ENCODE data around the gene ETV1. TPM values are rescaled to one million over a fixed set of nuclear protein-coding genes. Genes with fewer than 3 reads are reported as not detected.
A peak's percentile ranks its signal among the peaks of the same experiment; 100 is the strongest.

Gene ETV1
- total and polyA plus RNA-seq, 9 of the 15 experiments (the other 6 are each of a cell fraction or from before 2014, with no cell fraction given), result 7.2 to 27.4 (median 14.0) TPM

DNA sequence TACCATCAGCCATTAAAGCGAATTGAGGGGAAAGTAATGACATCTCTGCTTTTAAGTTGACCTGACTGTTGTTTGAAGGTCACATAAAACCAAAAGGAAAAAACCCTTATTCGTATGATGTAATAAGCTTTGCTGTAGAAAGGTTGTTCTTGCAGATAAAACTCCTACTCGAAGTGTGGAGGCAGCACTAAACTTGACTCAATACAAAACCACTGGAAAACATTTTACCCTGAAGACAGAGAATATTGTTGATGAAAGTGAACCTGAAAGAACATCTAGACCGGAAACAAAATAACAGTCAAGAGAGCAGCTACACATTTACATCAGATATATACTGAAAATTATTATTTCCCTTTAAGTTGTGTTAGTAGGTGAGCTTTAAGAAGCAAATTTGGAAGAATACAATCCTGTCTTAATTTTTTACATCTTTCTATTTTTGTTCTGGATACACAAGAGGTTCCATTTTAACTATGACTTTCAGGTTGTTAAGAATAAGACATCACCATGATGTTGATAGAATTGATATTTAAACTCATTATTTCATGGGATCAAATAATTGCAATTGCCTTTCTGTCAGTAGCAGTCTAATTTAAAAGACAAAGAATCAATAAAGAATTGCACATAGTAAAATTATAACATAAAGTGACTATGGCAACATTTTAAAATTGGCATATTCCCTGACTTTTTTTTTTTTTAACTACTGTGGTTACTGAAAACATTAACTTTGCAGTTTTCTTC lies 6.4 kb downstream of the ETV1 start (continued):
- TF ChIP-seq, protein P1, sequence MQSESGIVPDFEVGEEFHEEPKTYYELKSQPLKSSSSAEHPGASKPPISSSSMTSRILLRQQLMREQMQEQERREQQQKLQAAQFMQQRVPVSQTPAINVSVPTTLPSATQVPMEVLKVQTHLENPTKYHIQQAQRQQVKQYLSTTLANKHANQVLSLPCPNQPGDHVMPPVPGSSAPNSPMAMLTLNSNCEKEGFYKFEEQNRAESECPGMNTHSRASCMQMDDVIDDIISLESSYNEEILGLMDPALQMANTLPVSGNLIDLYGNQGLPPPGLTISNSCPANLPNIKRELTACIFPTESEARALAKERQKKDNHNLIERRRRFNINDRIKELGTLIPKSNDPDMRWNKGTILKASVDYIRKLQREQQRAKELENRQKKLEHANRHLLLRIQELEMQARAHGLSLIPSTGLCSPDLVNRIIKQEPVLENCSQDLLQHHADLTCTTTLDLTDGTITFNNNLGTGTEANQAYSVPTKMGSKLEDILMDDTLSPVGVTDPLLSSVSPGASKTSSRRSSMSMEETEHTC (IDR thresholded peaks at IDR 0.05), result no peak
- no peak for TF ChIP-seq E2F3 (CRISPR knock-in tag; IDR thresholded peaks at IDR 0.05)
- TF ChIP-seq RBM14 (IDR thresholded peaks at IDR 0.05; ENCODE audit: borderline replicate concordance, insufficient read depth, low read depth, low read length), result no peak
- 0 out of 2 replicates have a peak, but pooled peaks have one; percentile 61 for TF ChIP-seq BRD4 (IDR thresholded peaks at IDR 0.05)
- TF ChIP-seq, protein P2, sequence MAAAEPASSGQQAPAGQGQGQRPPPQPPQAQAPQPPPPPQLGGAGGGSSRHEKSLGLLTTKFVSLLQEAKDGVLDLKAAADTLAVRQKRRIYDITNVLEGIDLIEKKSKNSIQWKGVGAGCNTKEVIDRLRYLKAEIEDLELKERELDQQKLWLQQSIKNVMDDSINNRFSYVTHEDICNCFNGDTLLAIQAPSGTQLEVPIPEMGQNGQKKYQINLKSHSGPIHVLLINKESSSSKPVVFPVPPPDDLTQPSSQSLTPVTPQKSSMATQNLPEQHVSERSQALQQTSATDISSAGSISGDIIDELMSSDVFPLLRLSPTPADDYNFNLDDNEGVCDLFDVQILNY (CRISPR knock-in tag; IDR thresholded peaks at IDR 0.05), result no peak
- peak; percentile 42; the same call in 1 of the 2 replicates for TF ChIP-seq CEBPG (CRISPR knock-in tag; IDR thresholded peaks at IDR 0.05)
- peak; percentile 64 to 85; a peak in 2 of 4 replicates for TF ChIP-seq CEBPG (tag; conservative IDR thresholded peaks at IDR 0.05 in 1 of 2, IDR thresholded peaks at IDR 0.05 in 1 of 2)
- TF ChIP-seq NONO (IDR thresholded peaks at IDR 0.05; ENCODE audit: low read depth in 2 of 2, low read length in 1 of 2), result no peak
- TF ChIP-seq MTA2 (IDR thresholded peaks at IDR 0.05; ENCODE audit: low read depth), result peak; percentile 3; the same call in 1 of the 2 replicates
- TF ChIP-seq ZKSCAN8 (CRISPR knock-in tag; IDR thresholded peaks at IDR 0.05), result peak; percentile 52; the same call in 1 of the 2 replicates
- TF ChIP-seq, protein P3, sequence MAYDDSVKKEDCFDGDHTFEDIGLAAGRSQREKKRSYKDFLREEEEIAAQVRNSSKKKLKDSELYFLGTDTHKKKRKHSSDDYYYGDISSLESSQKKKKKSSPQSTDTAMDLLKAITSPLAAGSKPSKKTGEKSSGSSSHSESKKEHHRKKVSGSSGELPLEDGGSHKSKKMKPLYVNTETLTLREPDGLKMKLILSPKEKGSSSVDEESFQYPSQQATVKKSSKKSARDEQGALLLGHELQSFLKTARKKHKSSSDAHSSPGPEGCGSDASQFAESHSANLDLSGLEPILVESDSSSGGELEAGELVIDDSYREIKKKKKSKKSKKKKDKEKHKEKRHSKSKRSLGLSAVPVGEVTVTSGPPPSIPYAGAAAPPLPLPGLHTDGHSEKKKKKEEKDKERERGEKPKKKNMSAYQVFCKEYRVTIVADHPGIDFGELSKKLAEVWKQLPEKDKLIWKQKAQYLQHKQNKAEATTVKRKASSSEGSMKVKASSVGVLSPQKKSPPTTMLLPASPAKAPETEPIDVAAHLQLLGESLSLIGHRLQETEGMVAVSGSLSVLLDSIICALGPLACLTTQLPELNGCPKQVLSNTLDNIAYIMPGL (CRISPR knock-in tag; IDR thresholded peaks at IDR 0.05), result no peak
- no peak for TF ChIP-seq ZNF3 (CRISPR knock-in tag; IDR thresholded peaks at IDR 0.05)
- peak; percentile 61 for TF ChIP-seq CBFA2T3 (IDR thresholded peaks at IDR 0.05)
- peak; percentile 39 for TF ChIP-seq EP400 (IDR thresholded peaks at IDR 0.05)
- TF ChIP-seq, protein P4, sequence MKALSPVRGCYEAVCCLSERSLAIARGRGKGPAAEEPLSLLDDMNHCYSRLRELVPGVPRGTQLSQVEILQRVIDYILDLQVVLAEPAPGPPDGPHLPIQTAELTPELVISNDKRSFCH (CRISPR knock-in tag; IDR thresholded peaks at IDR 0.05), result no peak
- TF ChIP-seq, protein P4 (tag; IDR thresholded peaks at IDR 0.05), result 0 out of 2 replicates have a peak, but pooled peaks have one; percentile 36
- TF ChIP-seq MYNN (IDR thresholded peaks at IDR 0.05), result peak; percentile 20; the same call in 1 of the 2 replicates
- no peak for TF ChIP-seq MYNN (CRISPR knock-in tag; IDR thresholded peaks at IDR 0.05)
- TF ChIP-seq SMARCA4 (IDR thresholded peaks at IDR 0.05), result peak; percentile 78
- TF ChIP-seq CCNT2 (IDR thresholded peaks at IDR 0.05; ENCODE audit: borderline replicate concordance, extremely low read depth, insufficient read length, low read depth, low read length), result no peak
- TF ChIP-seq, protein P5, sequence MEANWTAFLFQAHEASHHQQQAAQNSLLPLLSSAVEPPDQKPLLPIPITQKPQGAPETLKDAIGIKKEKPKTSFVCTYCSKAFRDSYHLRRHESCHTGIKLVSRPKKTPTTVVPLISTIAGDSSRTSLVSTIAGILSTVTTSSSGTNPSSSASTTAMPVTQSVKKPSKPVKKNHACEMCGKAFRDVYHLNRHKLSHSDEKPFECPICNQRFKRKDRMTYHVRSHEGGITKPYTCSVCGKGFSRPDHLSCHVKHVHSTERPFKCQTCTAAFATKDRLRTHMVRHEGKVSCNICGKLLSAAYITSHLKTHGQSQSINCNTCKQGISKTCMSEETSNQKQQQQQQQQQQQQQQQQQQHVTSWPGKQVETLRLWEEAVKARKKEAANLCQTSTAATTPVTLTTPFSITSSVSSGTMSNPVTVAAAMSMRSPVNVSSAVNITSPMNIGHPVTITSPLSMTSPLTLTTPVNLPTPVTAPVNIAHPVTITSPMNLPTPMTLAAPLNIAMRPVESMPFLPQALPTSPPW (CRISPR knock-in tag; IDR thresholded peaks at IDR 0.05), result no peak
